Hematopoietic multipotent progenitor cell treated with erythropoietin and hydrocortisone succinate and interleukin-3 and kit ligand, for 4 days (in vitro differentiated cells): ENCODE results near the gene GNB1.
"Not testable (repeated sequence)": the region's sequence is repeated elsewhere in the genome, so short reads cannot be mapped to it uniquely, and the experiment has no call there.

Experiments used
- DNase-seq: peaks from one replicate; pipeline ENCODE4 v3.0.0-alpha.2; 2015

GNB1 gene

GRCh38 chr1:1758692-1759455, 132.0 kb downstream of the GNB1 start:
- peak; percentile 46 for DNase-seq

GRCh38 chr1:1758059-1758621, 132.7 kb downstream of the GNB1 start:
- DNase-seq: no peak

- DNase-seq: no peak
Measured at GRCh38 chr1:1757422-1758058, 133.3 kb downstream of the GNB1 start.

DNA sequence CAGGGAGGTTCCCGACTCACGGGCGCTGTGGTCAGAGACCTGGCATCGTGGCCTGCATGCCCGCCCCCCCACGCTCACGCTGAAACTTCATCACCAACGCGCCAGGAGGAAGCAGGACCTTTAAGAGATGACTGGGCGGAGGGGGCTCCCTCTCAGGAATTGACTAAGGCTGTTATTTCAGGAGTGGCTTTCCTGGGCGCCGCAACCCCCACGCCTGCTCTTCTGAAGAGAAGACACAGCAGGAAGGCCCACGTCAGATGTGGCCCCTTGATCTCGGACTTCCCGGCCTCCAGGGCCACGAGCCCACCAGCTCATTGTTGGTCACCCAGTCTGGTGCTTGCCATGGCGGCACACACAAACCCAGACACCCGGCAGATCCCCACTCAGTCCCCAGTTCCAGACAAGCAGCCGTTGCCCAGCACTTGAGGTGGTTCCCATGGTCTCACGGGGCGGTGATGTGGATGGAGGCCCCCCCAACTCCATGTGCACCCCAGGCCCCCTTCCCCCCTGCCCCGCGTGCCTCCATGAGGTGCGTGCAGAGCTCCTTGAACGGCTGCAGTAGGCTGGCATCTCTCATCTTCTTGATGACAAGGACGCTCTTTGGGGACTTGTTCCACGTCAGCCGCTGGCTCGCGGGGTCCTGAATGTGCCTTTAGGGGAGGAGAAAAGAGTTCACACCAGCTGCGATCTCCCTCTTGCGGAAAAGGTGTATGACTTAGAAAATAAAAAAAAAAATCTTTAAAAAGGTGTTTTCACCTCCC, 134.0 kb downstream of the GNB1 start:
- no peak for DNase-seq

DNA sequence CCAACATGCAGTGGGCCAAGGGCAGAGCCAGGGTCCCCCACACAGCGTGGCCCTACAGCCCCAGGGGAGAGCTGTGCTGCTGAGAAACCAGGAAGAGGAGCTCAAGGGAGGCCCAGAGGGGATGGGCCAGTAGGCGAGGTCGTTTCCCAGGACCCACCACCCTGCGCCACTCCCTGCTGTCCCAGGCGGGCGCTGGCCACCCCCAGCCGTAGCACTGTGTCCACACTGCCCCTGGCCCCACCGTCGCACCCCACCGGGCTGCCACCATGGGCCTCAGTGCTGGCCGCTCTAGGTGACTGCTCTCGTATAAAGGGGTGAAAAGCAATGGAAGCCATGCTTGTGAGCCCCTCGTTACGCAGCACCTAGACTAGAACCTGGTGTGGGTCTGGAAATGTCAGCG, 135.0 kb downstream of the GNB1 start:
- no peak for DNase-seq

DNA sequence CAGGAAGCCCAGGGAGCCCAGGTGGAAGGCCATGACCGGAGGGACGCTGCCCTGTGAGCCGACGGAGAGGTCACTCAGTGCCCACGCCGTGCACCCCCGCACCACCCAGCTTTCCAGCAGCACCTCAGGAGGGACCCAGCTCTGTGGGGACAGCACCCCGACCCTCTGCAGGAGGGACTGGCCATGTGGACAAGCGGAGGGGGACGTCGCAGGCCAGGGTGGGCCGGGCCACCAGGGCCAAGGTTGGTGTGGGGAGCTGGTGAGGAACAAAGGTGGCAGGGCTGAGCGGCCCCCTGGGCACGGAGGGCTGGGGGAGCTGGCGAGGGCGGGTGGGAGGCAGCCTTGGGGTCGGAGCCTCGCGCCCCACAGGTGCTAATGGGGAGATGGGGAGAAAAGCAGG, 135.5 kb downstream of the GNB1 start:
- no peak for DNase-seq

DNA sequence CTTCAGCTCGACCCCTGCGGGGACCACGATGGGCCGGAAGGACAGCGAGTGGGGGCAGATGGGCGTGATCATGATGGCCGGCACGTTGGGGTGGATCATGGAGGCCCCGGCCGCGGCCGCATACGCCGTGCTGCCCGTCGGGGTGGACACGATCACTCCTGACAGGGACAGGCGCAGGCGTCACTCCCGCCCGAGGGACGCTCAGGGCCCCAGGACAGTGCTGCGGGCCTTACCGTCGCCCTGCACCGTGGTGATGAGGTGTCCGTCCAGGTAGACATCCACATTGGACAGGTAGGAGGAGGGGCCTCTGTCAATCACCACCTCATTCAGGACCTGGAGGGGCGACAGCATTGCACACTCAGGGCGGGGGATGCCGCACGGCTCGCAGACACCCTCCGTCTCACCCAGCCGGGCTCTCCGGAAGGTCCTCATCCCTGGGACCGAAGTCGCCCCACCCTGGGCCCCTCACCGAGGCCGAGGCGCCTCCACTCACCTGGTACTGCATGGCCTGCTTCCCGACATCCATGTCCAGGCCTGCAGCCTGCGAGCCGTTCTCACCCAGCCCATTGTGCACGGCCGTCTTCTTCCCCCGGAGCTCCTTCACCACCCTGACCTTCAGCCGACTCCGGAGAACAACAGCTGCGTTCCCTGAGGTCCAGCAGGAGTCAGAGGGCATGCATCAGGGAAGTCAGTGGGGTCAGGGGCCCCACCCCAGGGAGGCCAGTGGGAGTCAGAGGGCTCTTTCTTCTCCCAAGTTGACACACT, 136.7 kb downstream of the GNB1 start:
- DNase-seq: no peak

- no peak for DNase-seq
Measured at GRCh38 chr1:1753607-1754005, 137.3 kb downstream of the GNB1 start.

- DNase-seq: no peak
Measured at GRCh38 chr1:1752636-1753606, 138.0 kb downstream of the GNB1 start.

DNA sequence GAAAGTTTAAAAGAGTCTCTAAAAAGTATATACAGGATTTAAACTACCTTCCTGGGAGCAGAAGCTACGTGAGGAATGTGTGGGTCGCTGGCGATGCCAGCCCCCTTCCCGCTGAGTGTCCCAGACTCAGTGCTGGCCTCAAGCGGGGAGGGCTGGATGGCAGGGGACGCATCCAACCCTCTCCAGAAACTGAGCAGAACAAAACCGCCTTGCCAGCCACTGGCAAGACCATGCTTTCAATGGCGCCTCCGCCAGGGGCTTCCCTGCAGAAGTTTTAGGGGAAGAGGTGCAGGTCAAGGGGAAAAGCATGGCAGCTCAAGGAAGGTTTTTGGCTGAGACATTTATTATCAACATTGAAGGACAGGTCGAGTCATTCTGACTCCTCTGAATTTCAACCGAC, 138.7 kb downstream of the GNB1 start:
- no peak for DNase-seq

DNA sequence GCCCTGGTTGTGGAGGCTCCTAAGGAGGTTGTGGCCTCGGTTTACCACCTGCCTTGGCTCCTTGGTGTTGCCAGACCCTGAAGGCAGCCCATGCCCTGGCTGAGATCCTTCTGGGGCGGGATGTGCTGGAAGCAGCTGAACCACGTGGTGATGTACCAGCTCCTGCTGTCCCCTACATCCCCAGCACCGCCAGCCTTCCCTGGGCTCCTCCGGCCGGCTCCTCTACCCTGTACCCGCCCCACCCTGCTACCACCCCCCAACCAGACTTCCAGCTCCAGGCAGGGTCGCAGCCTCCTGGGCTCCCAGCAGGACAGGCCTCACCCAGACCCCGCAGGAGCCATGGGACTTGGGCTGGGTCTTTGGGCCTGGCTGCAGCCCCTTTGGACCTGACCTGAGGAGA, 140.9 kb downstream of the GNB1 start:
- DNase-seq: not testable (repeated sequence)

DNA sequence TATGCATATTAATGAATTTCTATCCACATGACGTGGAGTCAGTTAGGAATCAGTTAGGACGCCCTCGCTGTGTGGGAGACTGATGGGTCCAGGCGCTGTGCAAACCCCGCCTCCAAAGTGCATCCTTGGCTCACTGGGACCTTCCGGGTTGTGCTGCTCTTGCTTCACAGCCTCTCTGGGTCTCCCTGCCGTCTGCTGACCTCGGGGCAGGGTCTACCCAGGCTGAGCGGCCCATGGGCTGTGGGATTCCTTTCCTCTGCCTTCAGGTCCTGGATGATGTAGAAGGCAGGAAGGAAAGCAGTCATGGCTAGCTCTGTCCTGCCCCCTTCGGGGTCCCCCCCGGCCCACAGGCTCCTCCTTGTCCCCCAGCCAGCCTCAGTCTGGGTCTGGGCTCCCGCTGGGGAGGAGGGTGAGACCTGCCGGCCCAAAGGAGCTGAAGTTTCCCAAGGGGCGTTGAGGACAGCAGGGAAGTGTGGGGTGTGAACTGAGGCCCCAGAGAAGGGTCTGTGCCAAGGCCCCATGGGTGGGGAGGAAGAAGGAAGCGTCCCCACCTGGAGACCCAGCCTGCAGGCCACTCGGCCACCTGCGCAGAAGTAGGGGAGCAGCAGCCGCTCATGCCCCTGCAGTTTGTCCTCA, 142.1 kb downstream of the GNB1 start:
- DNase-seq: no peak

- not testable (repeated sequence) for DNase-seq
Measured at GRCh38 chr1:1746566-1746909, 144.3 kb downstream of the GNB1 start.

GRCh38 chr1:1745651-1746565, 145.0 kb downstream of the GNB1 start:
- DNase-seq: peak; percentile 76

DNA sequence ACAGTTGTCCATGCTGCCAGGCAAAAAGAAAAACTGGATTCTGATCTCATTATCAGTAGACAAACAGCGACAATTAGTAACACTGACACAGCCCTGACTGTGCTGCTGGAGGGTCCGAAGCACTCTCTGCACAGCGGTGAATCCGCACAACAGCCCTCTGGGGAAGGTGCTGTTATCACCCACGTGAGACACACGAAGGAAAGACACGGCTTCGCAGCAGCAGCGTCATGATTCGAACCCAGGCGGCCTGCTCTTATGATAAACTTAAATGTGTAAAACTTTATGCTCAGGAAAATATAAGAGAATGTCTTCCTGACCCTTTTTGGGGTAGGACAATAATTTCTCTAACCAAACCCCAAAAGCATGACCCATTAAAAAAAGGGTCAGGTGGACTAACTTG, 148.4 kb downstream of the GNB1 start:
- not testable (repeated sequence) for DNase-seq

GRCh38 chr1:1741013-1741412, 149.9 kb downstream of the GNB1 start:
- DNase-seq: not testable (repeated sequence)

DNA sequence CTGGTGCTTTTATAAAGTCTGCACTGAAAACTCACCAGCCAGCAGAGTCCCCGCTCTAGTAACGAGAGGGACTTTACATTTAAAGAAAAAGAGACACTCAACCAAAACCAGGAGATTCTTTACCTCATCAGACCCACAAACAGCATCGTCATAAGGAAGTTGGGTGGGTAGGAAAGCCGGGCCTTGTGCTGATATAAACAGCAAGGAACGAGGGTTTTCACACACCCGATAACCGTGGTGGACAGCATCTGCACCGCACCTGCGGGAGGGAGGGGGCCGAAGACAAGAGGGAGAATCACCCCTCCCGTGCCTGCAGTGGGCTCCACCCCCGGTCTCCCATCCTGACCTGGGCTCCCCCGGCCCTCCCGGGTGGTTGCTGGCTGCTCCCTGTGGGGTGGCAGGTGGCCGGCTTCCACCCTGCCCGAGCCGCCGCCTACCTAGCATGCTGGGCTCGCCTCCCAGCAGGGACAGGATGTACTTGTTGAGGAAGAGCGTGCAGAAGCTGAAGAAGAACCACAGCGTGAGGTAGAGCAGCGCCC, 152.0 kb downstream of the GNB1 start:
- not testable (repeated sequence) for DNase-seq

DNA sequence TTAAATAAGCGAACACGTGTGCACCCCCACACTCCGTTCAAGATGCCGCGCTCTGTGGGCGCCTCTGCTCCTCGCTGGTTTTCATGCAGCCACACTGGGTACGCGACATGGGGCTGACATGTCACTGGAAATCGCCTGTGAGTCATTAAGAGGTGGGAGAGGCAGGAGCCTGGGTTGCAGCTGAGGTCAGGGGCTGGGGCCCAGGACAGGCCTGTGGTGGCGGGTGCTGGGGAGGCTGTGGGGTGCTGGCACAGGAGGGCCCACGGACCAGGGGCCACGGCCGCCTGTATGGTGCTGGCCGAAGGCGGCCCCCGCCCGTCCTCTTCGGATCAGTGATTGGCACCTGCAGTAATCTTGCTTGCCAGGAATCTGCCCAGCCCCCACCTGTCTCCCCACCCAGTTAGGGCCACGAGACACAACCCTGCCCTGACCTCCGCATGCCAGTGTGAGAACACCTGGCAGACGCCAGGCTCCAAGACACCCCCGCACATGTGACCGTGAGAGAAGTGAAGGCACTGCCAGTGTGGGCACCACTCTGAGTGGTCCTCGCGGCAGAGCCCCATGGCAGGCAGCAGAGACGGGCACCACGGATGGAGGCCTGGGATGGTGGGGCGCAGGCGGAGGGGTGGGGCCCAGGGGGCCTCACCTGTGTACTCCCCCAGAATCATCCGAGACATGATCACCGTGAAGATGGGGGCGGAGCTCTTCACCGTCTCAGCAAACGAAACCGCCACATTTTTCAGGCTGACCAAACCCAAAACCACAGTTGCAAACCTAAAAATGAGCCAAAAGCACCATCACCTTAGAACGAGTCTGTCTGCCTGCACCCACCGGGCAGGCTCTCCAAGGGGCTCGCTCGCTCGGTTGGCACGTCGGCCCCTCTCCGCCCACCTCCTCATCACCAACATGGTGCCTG, 153.0 kb downstream of the GNB1 start:
- DNase-seq: not testable (repeated sequence)
